ENCODE data around the gene HCN2. TPM values are rescaled to one million over a fixed set of nuclear protein-coding genes. Genes with fewer than 3 reads are reported as not detected.
A peak's percentile ranks its signal among the peaks of the same experiment; 100 is the strongest.

HCN2 gene
- total and polyA plus RNA-seq, 9 of the 15 experiments (the other 6 are each of a cell fraction or from before 2014, with no cell fraction given) = 0.29 to 4.2 (median 0.82) TPM; not detected in 2

GRCh38 chr19:583968-584239, 5.8 kb upstream of the HCN2 start:
- Histone ChIP-seq H3K27me3 (ENCODE audit: control insufficient read depth in 2 of 2, insufficient read depth in 2 of 2, low read length in 2 of 2) (no peaks in the 10 kb centered on the region), H2AFZ (ENCODE audit: low read depth, low read length) (no peak overlapping the region), H3K9me3 (replicated peaks; ENCODE audit: control insufficient read depth, insufficient read depth, low read depth, low read length) (no peaks in the 10 kb centered on the region), H4K20me1 (replicated peaks; ENCODE audit: control insufficient read depth, insufficient read depth, low read length) (peaks cover 34% of the 10 kb centered on the region), H3K27ac (ENCODE audit: extremely low read depth, low read depth, low read length) (no peak overlapping the region), H3K36me3 (ENCODE audit: control insufficient read depth, insufficient read depth, low read length) (peaks cover 44% of the 10 kb centered on the region; the same call in 1 of the 3 replicates), H3K79me2 (ENCODE audit: control insufficient read depth, insufficient read depth, low read length) (peaks cover 17% of the 10 kb centered on the region), H3K9ac (ENCODE audit: insufficient read depth in 1 of 2, low read depth in 2 of 2, low read length in 2 of 2) (no peak overlapping the region; a peak in 2 of 4 replicates), H3K4me1 (replicated peaks in 1 of 2; ENCODE audit: control insufficient read depth in 2 of 2, insufficient read depth in 2 of 2, low read length in 2 of 2) (peaks cover 0 to 88% of the 10 kb centered on the region in 2 experiments; a peak in 2 of 5 replicates), H3K4me3 (no peak overlapping the region), H3K9me1 (ENCODE audit: control insufficient read depth, insufficient read depth, low read length) (no peaks in the 10 kb centered on the region), H3K4me2 (ENCODE audit: insufficient read depth, low read length) (no peak overlapping the region)
- FAIRE-seq (no peak), DNase-seq (ENCODE audit: extremely low read depth in 1 of 4, low spot score in 3 of 4) (peak in 1 of 4 experiments; percentile 19), ATAC-seq (peak; percentile 51)
- intact Hi-C loops (cut with micrococcal nuclease) = loop anchor here (10.0 kb wide), 2 partner anchors 49 to 151 kb away; partner anchors contain the start of gene CDC34
- ChIA-PET POLR2A (interaction anchor here (0.8 to 3.1 kb wide), 4 partner anchors 10 to 20 kb away, joined by 3 to 41 read pairs (median 9); partner anchors contain the start of gene BSG), CTCF (ENCODE audit: low intra/inter-chr PET ratio) (interaction anchor here (1.1 kb wide), 1 partner anchor 150 kb away, joined by 4 read pairs; no protein-coding TSS in a partner anchor)
- in situ Hi-C loops (cut with MboI) = no loop called here
- no TSS peak for BruUV-seq (replicated peaks)
- 90% methylated on average over 3 of the region's 5 CpGs for WGBS (ENCODE audit: insufficient coverage, low coverage, missing lambda C conversion rate)
- TF ChIP-seq MBD2 (IDR thresholded peaks at IDR 0.05; ENCODE audit: borderline replicate concordance, low read depth) (0 out of 2 replicates have a peak, but pooled peaks have one; percentile 13), CBFA2T2 (conservative IDR thresholded peaks at IDR 0.05) (no peak), ETV1 (tag; conservative IDR thresholded peaks at IDR 0.05; ENCODE audit: low read depth) (no peak), ILF3 (IDR thresholded peaks at IDR 0.05; ENCODE audit: borderline replicate concordance) (0 out of 2 replicates have a peak, but pooled peaks have one; percentile 20), JUN (IDR thresholded peaks at IDR 0.05; ENCODE audit: borderline replicate concordance, low read depth, low read length) (no peak), JUN (CRISPR knock-in tag; IDR thresholded peaks at IDR 0.05; ENCODE audit: borderline replicate concordance) (no peak), SMARCC2 (IDR thresholded peaks at IDR 0.05; ENCODE audit: low read depth) (no peak), CREBBP (IDR thresholded peaks at IDR 0.05; ENCODE audit: low read depth, low read length) (no peak), ZNF197 (CRISPR knock-in tag; IDR thresholded peaks at IDR 0.05; ENCODE audit: low read depth) (no peak), ATF4 (CRISPR knock-in tag; IDR thresholded peaks at IDR 0.05) (0 out of 2 replicates have a peak, but pooled peaks have one; percentile 2), MYC (IDR thresholded peaks at IDR 0.05; ENCODE audit: low read depth, low read length) (no peak), MYC (CRISPR knock-in tag; IDR thresholded peaks at IDR 0.05; ENCODE audit: borderline replicate concordance, low read depth) (no peak), HMGN3 (IDR thresholded peaks at IDR 0.05; ENCODE audit: borderline replicate concordance, extremely low read depth, insufficient read length, low read depth, low read length) (peak; percentile 45), ZBTB12 (CRISPR knock-in tag; IDR thresholded peaks at IDR 0.05) (no peak), ETS1 (conservative IDR thresholded peaks at IDR 0.05; ENCODE audit: control insufficient read depth, low read depth, low read length) (no peak)
- TF ChIP-seq, protein P1, sequence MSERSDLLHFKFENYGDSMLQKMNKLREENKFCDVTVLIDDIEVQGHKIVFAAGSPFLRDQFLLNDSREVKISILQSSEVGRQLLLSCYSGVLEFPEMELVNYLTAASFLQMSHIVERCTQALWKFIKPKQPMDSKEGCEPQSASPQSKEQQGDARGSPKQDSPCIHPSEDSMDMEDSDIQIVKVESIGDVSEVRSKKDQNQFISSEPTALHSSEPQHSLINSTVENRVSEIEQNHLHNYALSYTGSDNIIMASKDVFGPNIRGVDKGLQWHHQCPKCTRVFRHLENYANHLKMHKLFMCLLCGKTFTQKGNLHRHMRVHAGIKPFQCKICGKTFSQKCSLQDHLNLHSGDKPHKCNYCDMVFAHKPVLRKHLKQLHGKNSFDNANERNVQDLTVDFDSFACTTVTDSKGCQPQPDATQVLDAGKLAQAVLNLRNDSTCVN (CRISPR knock-in tag; IDR thresholded peaks at IDR 0.05) = 0 out of 2 replicates have a peak, but pooled peaks have one; percentile 50
- TF ChIP-seq, protein P2, sequence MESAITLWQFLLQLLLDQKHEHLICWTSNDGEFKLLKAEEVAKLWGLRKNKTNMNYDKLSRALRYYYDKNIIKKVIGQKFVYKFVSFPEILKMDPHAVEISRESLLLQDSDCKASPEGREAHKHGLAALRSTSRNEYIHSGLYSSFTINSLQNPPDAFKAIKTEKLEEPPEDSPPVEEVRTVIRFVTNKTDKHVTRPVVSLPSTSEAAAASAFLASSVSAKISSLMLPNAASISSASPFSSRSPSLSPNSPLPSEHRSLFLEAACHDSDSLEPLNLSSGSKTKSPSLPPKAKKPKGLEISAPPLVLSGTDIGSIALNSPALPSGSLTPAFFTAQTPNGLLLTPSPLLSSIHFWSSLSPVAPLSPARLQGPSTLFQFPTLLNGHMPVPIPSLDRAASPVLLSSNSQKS (CRISPR knock-in tag; IDR thresholded peaks at IDR 0.05) = no peak
